NCI-H2227 (cell line): ENCODE results near the gene KCNH2.
A peak's percentile ranks its signal among the peaks of the same experiment; 100 is the strongest.

Source experiments
- DNase-seq: peaks from one replicate; lab custom pipeline; 2025; ENCODE audit not compliant: unreplicated experiment; lab: John Stamatoyannopoulos, UW

The KCNH2 gene

GRCh38 chr7:150976529-150977381 lies 1.4 kb downstream of the KCNH2 start:
- peak; percentile 46 for DNase-seq

- no peak for DNase-seq
These were observed 2.4 kb downstream of the KCNH2 start for GRCh38 chr7:150975536-150976319.

DNA sequence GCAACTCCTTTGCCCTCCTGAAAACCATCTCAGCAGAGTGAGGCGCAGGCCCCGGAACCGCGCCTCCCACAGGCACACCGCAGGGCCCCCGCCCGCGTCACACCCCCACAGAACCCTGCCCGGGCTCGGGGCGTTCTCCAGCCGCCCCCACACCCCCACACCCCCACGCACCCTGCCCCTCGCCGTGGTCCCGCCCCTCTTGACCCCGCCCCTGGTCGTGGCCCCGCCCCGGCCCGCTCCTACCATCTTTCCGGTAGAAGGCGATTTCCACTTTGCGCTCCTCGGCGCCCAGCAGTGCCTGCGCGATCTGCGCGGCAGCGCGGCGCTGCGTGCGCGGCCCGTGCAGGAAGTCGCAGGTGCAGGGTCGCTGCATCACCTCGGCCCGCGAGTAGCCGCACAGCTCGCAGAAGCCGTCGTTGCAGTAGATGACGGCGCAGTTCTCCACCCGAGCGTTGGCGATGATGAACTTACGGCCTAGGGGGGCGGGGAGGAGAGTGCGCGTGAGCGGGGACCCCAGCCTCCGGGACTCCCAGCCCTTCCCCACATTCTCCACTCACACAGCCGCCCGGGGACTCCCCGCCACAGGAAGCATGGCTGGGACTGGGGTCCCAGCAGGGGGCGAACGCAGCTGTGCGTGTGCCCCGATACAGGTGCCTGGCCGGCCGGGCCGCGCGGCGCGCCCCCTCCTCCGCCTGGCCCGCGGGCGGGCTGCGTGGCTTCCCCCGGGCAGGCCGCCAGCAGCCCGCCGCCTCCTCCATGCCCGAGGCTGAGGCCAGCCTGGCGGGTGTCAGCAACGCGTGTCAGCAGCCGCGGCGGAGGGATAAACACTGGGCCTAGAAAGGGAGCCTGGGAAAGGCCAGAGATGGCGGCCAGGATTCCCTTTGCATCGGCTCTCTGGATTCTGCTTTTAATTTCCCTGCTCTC lies 3.4 kb downstream of the KCNH2 start:
- DNase-seq, result peak; percentile 60

- no peak for DNase-seq
These were observed 4.3 kb downstream of the KCNH2 start for GRCh38 chr7:150973571-150974451.

DNA sequence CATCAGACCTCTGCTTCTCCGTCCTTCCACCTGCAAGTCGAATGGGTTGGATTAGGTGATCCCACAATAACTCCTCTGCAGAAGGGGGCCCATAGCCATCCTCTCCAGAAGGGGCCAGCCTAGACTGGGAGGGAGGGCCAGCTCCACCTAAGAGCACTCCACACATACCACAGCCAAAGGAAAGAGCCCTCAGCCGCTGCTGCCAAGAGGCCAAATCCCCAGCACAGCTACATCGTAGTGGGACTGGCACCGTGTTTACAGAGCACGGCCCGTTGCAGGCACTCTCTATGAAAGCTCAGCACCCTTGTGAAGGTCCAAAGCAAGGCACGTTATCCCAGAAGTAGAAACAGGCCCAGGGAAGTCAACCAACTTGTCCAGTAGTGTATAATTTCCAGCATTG lies 5.4 kb downstream of the KCNH2 start:
- DNase-seq, result no peak

- DNase-seq, result peak; percentile 62
These were observed 6.1 kb downstream of the KCNH2 start for GRCh38 chr7:150972023-150972468.

GRCh38 chr7:150971242-150972022 lies 6.7 kb downstream of the KCNH2 start:
- peak; percentile 93 for DNase-seq

- DNase-seq, result no peak
These were observed 7.7 kb downstream of the KCNH2 start for GRCh38 chr7:150970424-150970823.

DNA sequence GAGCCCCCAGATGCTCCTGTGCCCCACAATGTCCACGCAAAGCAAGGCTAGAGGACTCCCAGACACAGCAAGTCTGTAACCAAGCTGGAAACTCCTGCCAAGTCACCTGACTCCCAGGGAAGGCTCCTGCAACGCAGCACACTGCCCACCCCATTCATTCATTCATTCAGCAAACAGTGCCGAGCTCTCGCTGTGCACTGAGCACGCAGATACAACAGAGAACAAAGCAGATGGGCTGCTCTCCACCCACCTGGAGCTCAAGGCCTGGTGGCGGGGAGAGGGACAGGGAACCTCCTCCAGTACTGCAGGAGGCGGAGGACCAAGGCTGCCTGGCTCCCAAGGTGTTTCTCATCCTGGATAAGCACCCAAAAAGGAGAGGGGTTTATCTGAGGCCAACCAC lies 8.6 kb downstream of the KCNH2 start:
- no peak for DNase-seq

GRCh38 chr7:150968734-150969372 lies 9.3 kb downstream of the KCNH2 start:
- no peak for DNase-seq

GRCh38 chr7:150968056-150968733 lies 9.9 kb downstream of the KCNH2 start:
- no peak for DNase-seq

DNA sequence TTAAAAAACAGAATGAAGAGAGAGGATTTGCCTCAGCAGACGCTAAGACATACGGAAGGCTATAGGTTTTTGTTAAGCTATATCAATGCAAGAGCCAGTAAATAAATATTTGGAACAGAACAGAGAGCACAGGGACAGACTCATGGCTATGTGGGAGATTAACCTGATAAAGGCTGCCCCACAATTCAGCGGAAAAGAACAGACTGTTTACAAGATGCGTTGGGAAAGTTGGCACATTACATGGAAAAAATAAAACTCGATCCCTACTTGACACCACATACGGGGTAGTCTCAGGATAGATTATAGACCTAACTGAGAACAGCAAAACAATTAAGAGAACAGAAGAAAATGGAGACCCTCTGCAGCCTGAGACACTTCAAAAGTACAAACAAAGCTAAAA lies 10.8 kb downstream of the KCNH2 start:
- DNase-seq, result no peak

DNA sequence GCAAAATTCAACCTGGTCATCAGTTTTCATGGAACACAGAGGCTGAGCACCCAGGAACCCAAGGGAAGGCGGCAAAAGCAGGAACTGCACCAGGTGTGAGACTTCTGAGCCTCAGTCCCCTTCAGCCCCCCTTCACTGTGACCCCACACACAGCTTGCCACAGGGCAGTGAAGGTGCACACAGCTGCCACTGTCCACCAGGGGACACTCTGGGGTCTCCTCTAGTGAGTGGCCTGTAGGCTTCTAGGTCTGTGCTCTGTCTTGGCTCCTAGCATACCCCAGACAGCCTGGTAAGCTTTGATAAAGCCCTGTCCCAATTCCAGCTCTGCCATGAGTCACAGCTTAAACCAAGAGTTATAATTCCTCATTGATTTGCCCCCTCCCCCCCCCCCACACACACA lies 12.1 kb downstream of the KCNH2 start:
- peak; percentile 37 for DNase-seq

GRCh38 chr7:150965273-150965830 lies 12.8 kb downstream of the KCNH2 start:
- DNase-seq, result peak; percentile 21

DNA sequence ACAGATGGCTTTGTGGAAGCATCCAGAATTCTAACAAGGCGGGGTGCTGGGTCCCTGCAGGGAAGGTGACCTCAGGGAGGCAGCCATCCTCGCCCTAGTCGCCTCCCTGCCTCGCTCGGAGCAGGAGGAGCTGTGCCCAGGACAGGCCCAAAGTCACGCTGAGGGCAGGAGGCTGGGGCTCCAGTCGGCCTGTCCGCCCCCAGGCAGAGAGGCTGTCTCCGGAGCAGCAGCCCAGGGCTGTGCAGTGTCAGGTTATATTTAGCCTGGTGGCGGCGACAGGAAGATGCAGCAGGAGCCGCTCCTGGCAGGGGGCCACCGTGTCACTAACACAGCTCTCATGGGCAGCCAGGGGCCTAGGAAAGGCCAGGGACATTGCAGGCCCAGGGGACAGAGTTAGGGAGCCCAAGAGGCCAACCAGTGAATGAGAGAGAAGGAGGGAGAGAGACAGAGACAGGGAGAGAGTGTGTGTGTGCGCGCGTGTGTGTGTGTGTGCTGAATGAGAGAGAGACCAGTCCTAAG lies 13.5 kb downstream of the KCNH2 start:
- peak; percentile 69 for DNase-seq

- no peak for DNase-seq
These were observed 14.2 kb downstream of the KCNH2 start for GRCh38 chr7:150963707-150964559.
